ENCODE measurements around the gene CNDP1. TPM values are rescaled to one million over a fixed set of nuclear protein-coding genes. Genes with fewer than 3 reads are reported as not detected.

The CNDP1 gene
- polyA plus RNA-seq, 1 of the 3 experiments (the other 2 are of a cell fraction) = not detected

DNA sequence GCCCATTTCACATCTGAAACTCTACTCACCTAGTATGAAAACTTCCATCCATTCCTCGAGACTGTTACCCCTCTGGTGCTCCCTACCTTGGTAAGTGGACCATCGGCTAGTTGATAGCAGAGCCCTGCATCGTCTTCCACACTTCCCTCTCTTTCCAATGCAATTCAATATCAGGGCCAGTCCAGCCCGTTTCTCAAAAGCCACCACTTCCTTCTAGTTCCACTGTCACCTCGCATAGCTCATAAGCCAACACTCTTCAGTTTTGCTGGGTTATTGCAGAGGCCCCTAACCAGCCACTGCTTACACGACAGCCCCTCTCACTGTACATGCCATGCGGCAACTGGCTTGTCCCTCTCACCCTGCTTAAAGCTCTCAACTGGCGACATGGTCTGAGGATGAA lies 53.1 kb downstream of the CNDP1 start:
- DNase-seq = no peak
- H3K27ac ChIP-seq (ENCODE audit: low read depth in 2 of 2, low read length in 1 of 2) = no peak overlapping the region
- no peaks in the 10 kb centered on the region for H3F3A ChIP-seq (replicated peaks; ENCODE audit: insufficient read depth)
- POLR2A ChIA-PET = no interaction called here
- H3K79me2 ChIP-seq (ENCODE audit: insufficient read depth) = no peaks in the 10 kb centered on the region
- no peaks in the 10 kb centered on the region; the same call in 1 of the 2 replicates for H3K27me3 ChIP-seq (ENCODE audit: insufficient read depth)
- WGBS (ENCODE audit: low lambda C conversion rate) = 45% methylated on average over 8 of the region's 8 CpGs
- TF ChIP-seq JUND (IDR thresholded peaks at IDR 0.05) = no peak
- TF ChIP-seq SIN3A (IDR thresholded peaks at IDR 0.05; ENCODE audit: borderline replicate concordance, low read depth, low read length) = no peak
- TF ChIP-seq, protein P1, sequence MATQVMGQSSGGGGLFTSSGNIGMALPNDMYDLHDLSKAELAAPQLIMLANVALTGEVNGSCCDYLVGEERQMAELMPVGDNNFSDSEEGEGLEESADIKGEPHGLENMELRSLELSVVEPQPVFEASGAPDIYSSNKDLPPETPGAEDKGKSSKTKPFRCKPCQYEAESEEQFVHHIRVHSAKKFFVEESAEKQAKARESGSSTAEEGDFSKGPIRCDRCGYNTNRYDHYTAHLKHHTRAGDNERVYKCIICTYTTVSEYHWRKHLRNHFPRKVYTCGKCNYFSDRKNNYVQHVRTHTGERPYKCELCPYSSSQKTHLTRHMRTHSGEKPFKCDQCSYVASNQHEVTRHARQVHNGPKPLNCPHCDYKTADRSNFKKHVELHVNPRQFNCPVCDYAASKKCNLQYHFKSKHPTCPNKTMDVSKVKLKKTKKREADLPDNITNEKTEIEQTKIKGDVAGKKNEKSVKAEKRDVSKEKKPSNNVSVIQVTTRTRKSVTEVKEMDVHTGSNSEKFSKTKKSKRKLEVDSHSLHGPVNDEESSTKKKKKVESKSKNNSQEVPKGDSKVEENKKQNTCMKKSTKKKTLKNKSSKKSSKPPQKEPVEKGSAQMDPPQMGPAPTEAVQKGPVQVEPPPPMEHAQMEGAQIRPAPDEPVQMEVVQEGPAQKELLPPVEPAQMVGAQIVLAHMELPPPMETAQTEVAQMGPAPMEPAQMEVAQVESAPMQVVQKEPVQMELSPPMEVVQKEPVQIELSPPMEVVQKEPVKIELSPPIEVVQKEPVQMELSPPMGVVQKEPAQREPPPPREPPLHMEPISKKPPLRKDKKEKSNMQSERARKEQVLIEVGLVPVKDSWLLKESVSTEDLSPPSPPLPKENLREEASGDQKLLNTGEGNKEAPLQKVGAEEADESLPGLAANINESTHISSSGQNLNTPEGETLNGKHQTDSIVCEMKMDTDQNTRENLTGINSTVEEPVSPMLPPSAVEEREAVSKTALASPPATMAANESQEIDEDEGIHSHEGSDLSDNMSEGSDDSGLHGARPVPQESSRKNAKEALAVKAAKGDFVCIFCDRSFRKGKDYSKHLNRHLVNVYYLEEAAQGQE (IDR thresholded peaks at IDR 0.05; ENCODE audit: low read depth, low read length) = no peak
- TF ChIP-seq NRF1 (IDR thresholded peaks at IDR 0.05; ENCODE audit: low read depth, low read length) = no peak
- H3K4me3 ChIP-seq (ENCODE audit: low read depth in 2 of 2, low read length in 1 of 2) = no peak overlapping the region
- H3K9me3 ChIP-seq = no peaks in the 10 kb centered on the region
- no peaks in the 10 kb centered on the region for H4K20me1 ChIP-seq (ENCODE audit: insufficient read depth)
- no peaks in the 10 kb centered on the region for H3K9me2 ChIP-seq
- H3K36me3 ChIP-seq (replicated peaks in 1 of 2; ENCODE audit: control insufficient read depth in 1 of 2, insufficient read depth in 2 of 2, low read length in 1 of 2) = peaks cover 0 to 7% of the 10 kb centered on the region in 2 experiments
- H3K4me2 ChIP-seq = no peak overlapping the region
- no peak overlapping the region for H2AFZ ChIP-seq (ENCODE audit: low read depth)
- H3K9ac ChIP-seq = no peak overlapping the region
- H3K4me1 ChIP-seq (ENCODE audit: control insufficient read depth in 1 of 2, insufficient read depth in 2 of 2, low read depth in 1 of 2, low read length in 1 of 2) = no peaks in the 10 kb centered on the region
- CTCF ChIA-PET = no interaction called here

DNA sequence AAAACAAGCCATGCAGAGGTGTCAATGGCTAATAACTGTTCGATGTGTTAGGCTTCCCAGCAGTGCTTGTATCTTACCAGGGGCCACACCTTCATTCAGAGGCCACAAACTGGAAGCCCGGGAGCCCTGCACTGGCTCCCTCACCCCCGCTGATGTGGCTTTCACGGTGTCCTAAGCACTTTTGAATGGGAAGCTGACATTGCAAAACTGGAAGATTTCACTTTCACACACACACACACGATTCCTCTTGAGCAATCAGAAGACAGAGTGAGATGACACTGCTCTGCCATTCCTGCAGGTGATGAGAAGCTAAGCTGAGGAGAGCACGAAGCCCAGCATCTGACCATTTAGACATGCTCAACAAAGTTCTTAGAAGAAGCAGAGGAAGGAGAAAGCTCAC lies 54.7 kb downstream of the CNDP1 start:
- Histone ChIP-seq H3K9me2 (no peaks in the 10 kb centered on the region), H3K4me2 (no peak overlapping the region), H3K9me3 (no peaks in the 10 kb centered on the region), H3F3A (replicated peaks; ENCODE audit: insufficient read depth) (no peaks in the 10 kb centered on the region), H3K4me1 (ENCODE audit: control insufficient read depth in 1 of 2, insufficient read depth in 2 of 2, low read depth in 1 of 2, low read length in 1 of 2) (no peaks in the 10 kb centered on the region), H3K79me2 (ENCODE audit: insufficient read depth) (no peaks in the 10 kb centered on the region), H3K9ac (no peak overlapping the region), H3K27me3 (ENCODE audit: insufficient read depth) (no peaks in the 10 kb centered on the region; the same call in 1 of the 2 replicates), H2AFZ (ENCODE audit: low read depth) (no peak overlapping the region), H3K27ac (ENCODE audit: low read depth in 2 of 2, low read length in 1 of 2) (no peak overlapping the region), H3K36me3 (replicated peaks in 1 of 2; ENCODE audit: control insufficient read depth in 1 of 2, insufficient read depth in 2 of 2, low read length in 1 of 2) (peaks cover 12 to 22% of the 10 kb centered on the region in 2 experiments), H4K20me1 (ENCODE audit: insufficient read depth) (no peaks in the 10 kb centered on the region), H3K4me3 (ENCODE audit: low read depth in 2 of 2, low read length in 1 of 2) (no peak overlapping the region)
- TF ChIP-seq, protein P2, sequence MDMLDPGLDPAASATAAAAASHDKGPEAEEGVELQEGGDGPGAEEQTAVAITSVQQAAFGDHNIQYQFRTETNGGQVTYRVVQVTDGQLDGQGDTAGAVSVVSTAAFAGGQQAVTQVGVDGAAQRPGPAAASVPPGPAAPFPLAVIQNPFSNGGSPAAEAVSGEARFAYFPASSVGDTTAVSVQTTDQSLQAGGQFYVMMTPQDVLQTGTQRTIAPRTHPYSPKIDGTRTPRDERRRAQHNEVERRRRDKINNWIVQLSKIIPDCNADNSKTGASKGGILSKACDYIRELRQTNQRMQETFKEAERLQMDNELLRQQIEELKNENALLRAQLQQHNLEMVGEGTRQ (IDR thresholded peaks at IDR 0.05; ENCODE audit: borderline replicate concordance, low read depth, low read length) = no peak
- TF ChIP-seq, protein P3, sequence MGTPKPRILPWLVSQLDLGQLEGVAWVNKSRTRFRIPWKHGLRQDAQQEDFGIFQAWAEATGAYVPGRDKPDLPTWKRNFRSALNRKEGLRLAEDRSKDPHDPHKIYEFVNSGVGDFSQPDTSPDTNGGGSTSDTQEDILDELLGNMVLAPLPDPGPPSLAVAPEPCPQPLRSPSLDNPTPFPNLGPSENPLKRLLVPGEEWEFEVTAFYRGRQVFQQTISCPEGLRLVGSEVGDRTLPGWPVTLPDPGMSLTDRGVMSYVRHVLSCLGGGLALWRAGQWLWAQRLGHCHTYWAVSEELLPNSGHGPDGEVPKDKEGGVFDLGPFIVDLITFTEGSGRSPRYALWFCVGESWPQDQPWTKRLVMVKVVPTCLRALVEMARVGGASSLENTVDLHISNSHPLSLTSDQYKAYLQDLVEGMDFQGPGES (IDR thresholded peaks at IDR 0.05; ENCODE audit: low read depth, low read length) = no peak
- TF ChIP-seq ELF1 (IDR thresholded peaks at IDR 0.05) (no peak), TEAD4 (IDR thresholded peaks at IDR 0.05; ENCODE audit: borderline replicate concordance, insufficient read depth) (no peak), NRF1 (IDR thresholded peaks at IDR 0.05; ENCODE audit: low read depth, low read length) (no peak)
- DNase-seq = no peak
- 55% methylated on average over 6 of the region's 6 CpGs for WGBS (ENCODE audit: low lambda C conversion rate)
- CTCF ChIA-PET = no interaction called here
- POLR2A ChIA-PET = no interaction called here
